NT2/D1 (cell line): Measurements from ENCODE around the gene SMPD3.

ENCODE experiments used
- YY1 ChIP-seq: IDR thresholded peaks from 2 replicates; pipeline ENCODE4 v1.6.1; 2011; ENCODE audit not compliant: insufficient read length, insufficient read depth
- ZNF274 ChIP-seq: IDR thresholded peaks from 2 replicates; pipeline ENCODE4 v1.6.1; 2011; ENCODE audit warnings: mild to moderate bottlenecking, low read depth, low read length

DNA sequence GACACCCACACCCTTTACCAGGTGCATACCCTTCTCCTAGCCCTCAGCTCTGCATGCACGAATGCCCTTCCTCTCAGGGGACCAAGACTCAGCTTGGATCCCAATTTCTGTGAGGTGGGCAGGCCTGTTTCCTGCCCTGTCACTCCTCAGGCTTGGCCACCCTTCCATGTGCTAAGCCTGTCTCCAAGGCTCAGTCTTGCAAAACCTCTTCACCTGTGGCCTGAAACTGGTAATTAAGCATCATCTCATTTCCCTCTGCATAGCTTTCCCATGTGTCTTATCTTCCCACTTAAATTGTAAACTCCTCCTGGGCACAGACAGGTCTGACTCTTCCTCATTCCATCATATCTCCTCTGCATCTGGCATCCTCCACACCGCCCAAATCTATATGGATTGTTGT is 31.0 kb upstream of the SMPD3 start:
- TF ChIP-seq YY1 = no peak
- TF ChIP-seq ZNF274 = no peak
